ENCODE results near the gene ADCY9. TPM values are rescaled to one million over a fixed set of nuclear protein-coding genes. Genes with fewer than 3 reads are reported as not detected.

The ADCY9 gene
- total RNA-seq, 1 experiment from 2014 or later, result 10.5 TPM

- H3K4me1 ChIP-seq (replicated peaks; ENCODE audit: insufficient read depth), result no peaks in the 10 kb centered on the region
- no peaks in the 10 kb centered on the region; the same call in 1 of the 2 replicates for H4K20me1 ChIP-seq (ENCODE audit: insufficient read depth)
- no peak overlapping the region for H3K27ac ChIP-seq
- DNase-seq, result no peak
- no TSS peak for BruUV-seq (replicated peaks)
- ChIA-PET POLR2A (ENCODE audit: unreplicated experiment) (no interaction called here), CTCF (no interaction called here)
- no peaks in the 10 kb centered on the region for H3K36me3 ChIP-seq (ENCODE audit: low read depth)
- no peaks in the 10 kb centered on the region for H3K27me3 ChIP-seq (ENCODE audit: insufficient read depth, low read depth)
- no peaks in the 10 kb centered on the region for H3K9me3 ChIP-seq (ENCODE audit: insufficient read depth, low read depth)
- H3K79me2 ChIP-seq (ENCODE audit: low read depth), result no peaks in the 10 kb centered on the region
- intact Hi-C loops (cut with micrococcal nuclease; ENCODE audit: unreplicated experiment), result no loop called here
- H3K4me2 ChIP-seq, result no peak overlapping the region
- H3K9me2 ChIP-seq (ENCODE audit: insufficient read depth), result no peaks in the 10 kb centered on the region
- no peak overlapping the region for H3K4me3 ChIP-seq
- TF ChIP-seq EZH2 (IDR thresholded peaks at IDR 0.05; ENCODE audit: low read depth), result no peak
- TF ChIP-seq CTCF (conservative IDR thresholded peaks at IDR 0.05), result no peak
- H2AFZ ChIP-seq, result no peak overlapping the region
- no peaks in the 10 kb centered on the region for H3F3A ChIP-seq (ENCODE audit: insufficient read depth, low read depth)
These were observed 6.9 kb downstream of the ADCY9 start for GRCh38 chr16:4109250-4109736.

- Histone ChIP-seq H2AFZ (no peak overlapping the region), H4K20me1 (ENCODE audit: insufficient read depth) (no peaks in the 10 kb centered on the region), H3K9me2 (ENCODE audit: insufficient read depth) (no peaks in the 10 kb centered on the region), H3K27me3 (ENCODE audit: insufficient read depth, low read depth) (no peaks in the 10 kb centered on the region), H3K4me3 (no peak overlapping the region), H3K9me3 (ENCODE audit: insufficient read depth, low read depth) (no peaks in the 10 kb centered on the region), H3K36me3 (ENCODE audit: low read depth) (no peaks in the 10 kb centered on the region), H3K79me2 (ENCODE audit: low read depth) (no peaks in the 10 kb centered on the region), H3K27ac (no peak overlapping the region), H3K4me1 (replicated peaks; ENCODE audit: insufficient read depth) (no peaks in the 10 kb centered on the region), H3F3A (ENCODE audit: insufficient read depth, low read depth) (no peaks in the 10 kb centered on the region), H3K4me2 (no peak overlapping the region)
- POLR2A ChIA-PET (ENCODE audit: unreplicated experiment), result no interaction called here
- CTCF ChIA-PET, result no interaction called here
- TF ChIP-seq CTCF (conservative IDR thresholded peaks at IDR 0.05), result no peak
- TF ChIP-seq EZH2 (IDR thresholded peaks at IDR 0.05; ENCODE audit: low read depth), result no peak
- BruUV-seq (replicated peaks), result no TSS peak
- DNase-seq, result no peak
- intact Hi-C loops (cut with micrococcal nuclease; ENCODE audit: unreplicated experiment), result no loop called here
These were observed 9.7 kb downstream of the ADCY9 start for GRCh38 chr16:4106516-4106915.

GRCh38 chr16:4105848-4106247, 10.4 kb downstream of the ADCY9 start:
- BruUV-seq (replicated peaks), result no TSS peak
- TF ChIP-seq CTCF (conservative IDR thresholded peaks at IDR 0.05) (no peak), EZH2 (IDR thresholded peaks at IDR 0.05; ENCODE audit: low read depth) (no peak)
- Histone ChIP-seq H3K27ac (no peak overlapping the region), H3K9me2 (ENCODE audit: insufficient read depth) (no peaks in the 10 kb centered on the region), H3K9me3 (ENCODE audit: insufficient read depth, low read depth) (no peaks in the 10 kb centered on the region), H3F3A (ENCODE audit: insufficient read depth, low read depth) (no peaks in the 10 kb centered on the region), H3K4me1 (replicated peaks; ENCODE audit: insufficient read depth) (no peaks in the 10 kb centered on the region), H4K20me1 (ENCODE audit: insufficient read depth) (no peaks in the 10 kb centered on the region), H3K4me3 (no peak overlapping the region), H2AFZ (no peak overlapping the region), H3K27me3 (ENCODE audit: insufficient read depth, low read depth) (no peaks in the 10 kb centered on the region), H3K36me3 (ENCODE audit: low read depth) (no peaks in the 10 kb centered on the region), H3K79me2 (ENCODE audit: low read depth) (no peaks in the 10 kb centered on the region), H3K4me2 (no peak overlapping the region)
- ChIA-PET POLR2A (ENCODE audit: unreplicated experiment) (interaction anchor here (0.7 kb wide), 1 partner anchor 18 kb away, joined by 5 read pairs; no protein-coding TSS in a partner anchor), CTCF (no interaction called here)
- DNase-seq, result no peak
- intact Hi-C loops (cut with micrococcal nuclease; ENCODE audit: unreplicated experiment), result no loop called here

All from PC-9 (cell line).